Activated naive CD4-positive, alpha-beta T cell treated with anti-CD3 and anti-CD28 coated beads for 36 hours (primary cell): ENCODE measurements around the gene MUC5AC. TPM values are rescaled to one million over a fixed set of nuclear protein-coding genes. Genes with fewer than 3 reads are reported as not detected.

Experiments
- CTCF ChIA-PET: fragments of 350-600 bp; sonication (Branson Sonifier 250); formaldehyde crosslinking; loops from one replicate; lab custom pipeline; 2021; ENCODE audit warnings: antibody characterized with exemption; lab: Charles Lee
- DNase-seq: peaks from one replicate; pipeline ENCODE4 v3.0.0-alpha.2; 2020
- H3K27ac Mint-ChIP-seq: one replicate; pipeline ENCODE4 v1.8.0; 2021; ENCODE audit warnings: mild to moderate bottlenecking, mixed read lengths
- H3K27me3 Mint-ChIP-seq: one replicate; pipeline ENCODE4 v1.8.0; 2021; ENCODE audit warnings: low read depth, mixed read lengths
- H3K36me3 Mint-ChIP-seq: one replicate; pipeline ENCODE4 v1.8.0; 2021; ENCODE audit warnings: low read depth, mixed read lengths
- H3K4me1 Mint-ChIP-seq: one replicate; pipeline ENCODE4 v1.8.0; 2021; ENCODE audit warnings: low read depth, mixed read lengths
- H3K4me3 Mint-ChIP-seq: one replicate; pipeline ENCODE4 v1.8.0; 2021; ENCODE audit warnings: mild to moderate bottlenecking, moderate library complexity, mixed read lengths
- H3K9me3 Mint-ChIP-seq: one replicate; pipeline ENCODE4 v1.8.0; 2021; ENCODE audit warnings: mixed read lengths
- intact Hi-C: fragments of 100-400 bp; cut with micrococcal nuclease; formaldehyde crosslinking; loops from one replicate; pipeline ENCODE4 v1.15.1; 2023
- total RNA-seq, 2 experiments: library from RNA; stranded (reverse); gene quantifications; one replicate each; pipeline ENCODE4 v1.2.3, GENCODE V29; 2021

The MUC5AC gene
- total RNA-seq, 2 experiments from 2014 or later = not detected

DNA sequence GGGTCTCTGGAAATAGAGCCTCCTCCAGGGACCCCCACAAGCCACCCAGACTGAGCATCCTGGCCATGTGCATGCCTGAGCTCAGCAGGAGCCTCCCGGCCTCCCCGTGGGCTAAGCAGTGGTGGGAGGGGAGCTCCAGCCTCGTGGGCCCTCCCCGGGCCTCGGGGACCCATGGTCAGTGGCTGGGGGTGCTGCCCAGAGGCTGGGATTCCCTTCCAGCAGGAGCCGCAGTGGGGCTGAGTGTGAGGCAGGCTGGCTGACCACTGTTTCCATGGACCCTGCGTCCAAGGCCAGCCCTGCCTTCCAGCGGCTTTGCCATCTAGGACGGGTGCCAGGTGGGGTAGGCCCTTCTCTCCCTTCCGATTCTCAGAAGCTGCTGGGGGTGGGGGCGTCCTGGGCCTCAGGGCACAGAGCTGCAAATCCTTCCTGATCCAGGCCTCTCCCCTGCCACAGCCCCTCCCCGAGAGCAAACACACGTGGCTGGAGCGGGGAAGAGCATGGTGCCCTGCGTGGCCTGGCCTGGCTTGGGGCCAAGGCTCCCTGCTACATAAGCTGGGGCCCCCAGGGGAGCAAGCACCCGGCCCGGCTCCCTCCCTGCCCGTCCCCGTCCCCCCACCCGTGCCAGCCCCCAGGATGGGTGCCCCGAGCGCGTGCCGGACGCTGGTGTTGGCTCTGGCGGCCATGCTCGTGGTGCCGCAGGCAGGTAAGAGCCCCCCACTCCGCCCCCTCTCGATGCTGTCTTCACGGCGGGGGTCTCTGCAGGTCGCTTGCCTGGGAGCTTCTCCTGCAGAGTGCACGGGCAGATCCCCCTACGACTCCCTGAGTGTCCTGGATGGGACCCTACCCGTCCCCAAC is 65.0 kb downstream of the MUC5AC start, which contains the start of gene MUC5B:
TSS of gene MUC5B (plus strand) at position 576 of the 855 bp plus-strand sequence. CDS start at position 634, 58 bp downstream.
- Mint-ChIP-seq H3K4me1 (no peaks in the 10 kb centered on the region), H3K27ac (no peak within 1 kb of the TSS), H3K9me3 (no peaks in the 10 kb centered on the region), H3K4me3 (no peak within 1 kb of the TSS), H3K27me3 (peaks cover 15% of the 10 kb centered on the region), H3K36me3 (no peaks in the 10 kb centered on the region)
- intact Hi-C loops = no loop called here
- CTCF ChIA-PET = interaction anchor here (1.0 kb wide), 1 partner anchor 167 kb away, joined by 3 read pairs; the partner anchor contains the start of gene BRSK2
- no peak for DNase-seq

DNA sequence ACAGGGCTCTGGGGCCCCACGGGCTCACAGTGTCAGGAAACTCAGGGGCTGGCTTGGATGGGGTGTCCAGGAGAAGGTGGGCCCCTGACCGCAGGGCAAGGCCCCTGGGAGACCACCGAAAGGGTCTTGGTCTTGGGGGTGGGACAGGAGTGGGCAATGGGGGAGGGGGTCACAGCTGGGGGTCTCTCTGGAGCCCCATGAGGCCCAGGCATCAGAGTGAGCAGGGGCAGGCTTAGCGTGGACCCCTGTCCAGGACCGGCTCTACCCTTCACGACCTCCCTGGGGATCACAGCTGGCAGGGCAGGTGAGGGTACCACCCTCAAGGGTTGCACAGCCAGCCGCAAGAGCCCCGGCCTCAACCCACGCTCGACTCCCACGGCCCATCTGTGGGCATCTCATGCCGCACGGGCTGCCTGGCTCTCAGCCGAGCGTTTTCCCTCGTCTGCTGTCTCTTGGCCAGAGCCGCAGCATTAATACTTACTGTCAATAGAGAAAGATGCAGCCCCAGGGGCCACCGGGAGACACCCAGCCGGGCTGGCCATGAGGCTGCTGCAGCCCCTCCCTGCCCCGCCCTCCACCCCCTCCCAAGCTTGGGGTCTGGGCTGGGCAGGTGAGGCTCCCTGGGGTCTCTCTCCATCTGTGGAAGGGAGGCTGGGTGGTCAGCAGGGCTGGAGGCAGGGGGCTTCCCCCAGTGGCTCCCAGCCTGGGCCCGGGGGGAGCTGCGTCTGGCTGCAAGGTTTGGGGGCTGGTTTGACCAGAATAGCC is 65.8 kb downstream of the MUC5AC start:
- DNase-seq = no peak
- no peak overlapping the region for H3K4me3 Mint-ChIP-seq
- no peaks in the 10 kb centered on the region for H3K9me3 Mint-ChIP-seq
- H3K27me3 Mint-ChIP-seq = peaks cover 12% of the 10 kb centered on the region
- intact Hi-C loops = no loop called here
- no peak overlapping the region for H3K27ac Mint-ChIP-seq
- CTCF ChIA-PET = interaction anchor here (1.0 kb wide), 1 partner anchor 166 kb away, joined by 3 read pairs; the partner anchor contains the start of gene BRSK2
- H3K36me3 Mint-ChIP-seq = no peaks in the 10 kb centered on the region
- no peaks in the 10 kb centered on the region for H3K4me1 Mint-ChIP-seq

DNA sequence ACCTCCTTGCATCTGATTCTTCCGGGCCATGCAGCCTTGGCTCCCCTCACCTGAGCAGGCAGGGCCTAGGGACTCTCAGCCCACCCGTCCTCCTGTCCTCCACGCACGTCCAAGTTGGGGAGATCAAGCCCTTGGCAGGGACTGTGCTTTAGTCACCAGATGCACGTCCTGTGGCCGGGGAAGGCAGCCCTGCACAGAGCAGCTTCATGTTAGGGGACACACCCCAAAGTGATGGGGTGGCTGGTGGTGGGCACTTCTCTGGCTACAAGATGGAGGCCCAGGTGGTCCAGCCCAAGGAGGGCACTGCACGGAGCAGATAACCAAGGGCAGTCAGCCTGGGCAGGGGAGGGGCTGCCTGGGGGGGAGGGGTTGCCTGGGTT is 66.3 kb downstream of the MUC5AC start:
- no peak for DNase-seq
- intact Hi-C loops = no loop called here
- no peak overlapping the region for H3K4me3 Mint-ChIP-seq

DNA sequence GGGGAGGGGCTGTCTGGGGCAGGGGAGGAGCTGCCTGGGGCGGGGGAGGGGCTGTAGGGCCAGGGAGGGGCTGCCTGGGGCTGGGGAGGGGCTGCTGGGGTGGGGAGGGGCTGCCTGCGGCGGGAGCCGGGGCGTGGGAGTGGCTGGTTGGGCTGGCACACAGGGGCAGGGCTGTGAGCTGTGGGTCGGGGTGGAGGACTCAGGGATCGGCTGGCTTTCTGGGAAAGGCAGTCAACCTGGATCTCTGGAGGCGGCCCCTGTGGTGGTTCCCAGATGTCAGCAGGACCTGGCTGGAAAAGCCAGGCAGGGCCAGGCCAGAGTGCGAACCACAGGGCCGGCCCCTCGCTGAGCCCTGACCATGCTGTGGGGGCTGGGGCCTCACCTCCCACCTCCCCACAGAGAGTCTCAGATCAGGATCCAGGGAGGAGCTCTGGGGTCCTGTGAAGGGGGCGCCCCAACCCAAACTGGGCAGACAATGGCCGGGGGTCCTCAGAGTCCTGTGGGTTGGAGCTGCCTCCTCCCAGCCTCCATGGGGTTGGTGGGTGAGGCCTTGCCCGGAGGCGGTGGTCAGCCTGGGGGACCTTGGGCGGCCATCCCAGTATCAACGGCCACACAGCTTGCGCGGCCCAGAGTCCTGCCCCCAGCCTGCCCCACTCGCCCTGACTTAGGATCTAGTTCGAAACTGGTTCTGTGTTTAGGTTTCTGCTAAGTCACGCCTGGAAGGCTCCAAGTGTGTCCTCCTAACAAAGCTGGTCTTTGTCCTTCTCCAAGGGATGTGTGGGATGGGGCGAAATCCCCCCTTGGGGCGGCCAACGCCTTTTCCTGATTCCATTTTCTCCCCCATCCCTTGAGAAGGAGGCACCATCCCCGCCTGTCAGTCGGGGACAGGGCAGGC is 67.0 kb downstream of the MUC5AC start:
- H3K4me1 Mint-ChIP-seq = no peaks in the 10 kb centered on the region
- H3K4me3 Mint-ChIP-seq = no peak overlapping the region
- H3K36me3 Mint-ChIP-seq = no peaks in the 10 kb centered on the region
- no peak overlapping the region for H3K27ac Mint-ChIP-seq
- CTCF ChIA-PET = no interaction called here
- no peaks in the 10 kb centered on the region for H3K9me3 Mint-ChIP-seq
- intact Hi-C loops = no loop called here
- DNase-seq = no peak
- peaks cover 12% of the 10 kb centered on the region for H3K27me3 Mint-ChIP-seq

More for the DNA sequence above, 66.3 kb downstream of the MUC5AC start:
- H3K27ac Mint-ChIP-seq = no peak overlapping the region
- H3K27me3 Mint-ChIP-seq = peaks cover 12% of the 10 kb centered on the region
- CTCF ChIA-PET = no interaction called here
- H3K9me3 Mint-ChIP-seq = no peaks in the 10 kb centered on the region
- no peaks in the 10 kb centered on the region for H3K4me1 Mint-ChIP-seq
- H3K36me3 Mint-ChIP-seq = no peaks in the 10 kb centered on the region

DNA sequence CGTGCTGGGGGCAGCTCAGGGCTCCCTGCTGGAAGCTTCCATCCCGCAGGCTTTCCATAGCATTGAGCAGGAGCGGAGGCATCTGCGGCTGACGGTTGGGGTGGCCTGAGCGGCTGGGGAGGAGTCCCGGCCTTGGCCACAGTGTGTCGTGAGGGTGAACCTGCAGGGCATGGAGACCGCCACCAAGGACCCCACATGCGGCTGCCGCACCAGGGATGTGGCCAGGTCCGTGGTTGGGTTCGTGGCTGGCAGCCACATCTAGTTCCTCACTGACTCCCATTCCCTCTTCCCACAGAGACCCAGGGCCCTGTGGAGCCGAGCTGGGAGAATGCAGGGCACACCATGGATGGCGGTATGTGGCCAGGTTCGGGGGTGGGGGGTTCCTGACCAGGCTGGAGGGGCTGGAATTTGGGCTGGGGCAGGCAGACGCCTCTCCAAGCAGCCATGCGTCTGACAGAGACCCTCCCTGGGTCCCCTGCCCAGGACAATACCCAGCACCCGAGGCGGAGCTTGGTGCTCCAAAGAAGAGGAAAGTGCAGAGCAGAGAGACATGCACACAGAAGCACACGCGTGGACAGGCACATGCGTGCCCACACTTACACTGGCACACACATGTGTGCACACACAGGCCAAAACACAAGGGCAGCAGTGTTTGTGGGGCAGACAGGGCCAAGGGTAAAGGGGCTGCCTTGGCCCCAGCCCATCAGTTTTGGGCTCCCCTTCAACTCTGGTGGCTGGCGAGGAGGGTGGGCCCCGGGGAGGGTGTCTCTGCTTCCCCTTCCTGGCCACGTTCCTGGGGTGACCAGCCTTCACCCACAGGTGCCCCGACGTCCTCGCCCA is 67.9 kb downstream of the MUC5AC start:
- CTCF ChIA-PET = no interaction called here
- Mint-ChIP-seq H3K27ac (no peak overlapping the region), H3K27me3 (peaks cover 9% of the 10 kb centered on the region), H3K9me3 (no peaks in the 10 kb centered on the region), H3K36me3 (no peaks in the 10 kb centered on the region), H3K4me3 (no peak overlapping the region), H3K4me1 (no peaks in the 10 kb centered on the region)
- DNase-seq = no peak
- intact Hi-C loops = no loop called here

DNA sequence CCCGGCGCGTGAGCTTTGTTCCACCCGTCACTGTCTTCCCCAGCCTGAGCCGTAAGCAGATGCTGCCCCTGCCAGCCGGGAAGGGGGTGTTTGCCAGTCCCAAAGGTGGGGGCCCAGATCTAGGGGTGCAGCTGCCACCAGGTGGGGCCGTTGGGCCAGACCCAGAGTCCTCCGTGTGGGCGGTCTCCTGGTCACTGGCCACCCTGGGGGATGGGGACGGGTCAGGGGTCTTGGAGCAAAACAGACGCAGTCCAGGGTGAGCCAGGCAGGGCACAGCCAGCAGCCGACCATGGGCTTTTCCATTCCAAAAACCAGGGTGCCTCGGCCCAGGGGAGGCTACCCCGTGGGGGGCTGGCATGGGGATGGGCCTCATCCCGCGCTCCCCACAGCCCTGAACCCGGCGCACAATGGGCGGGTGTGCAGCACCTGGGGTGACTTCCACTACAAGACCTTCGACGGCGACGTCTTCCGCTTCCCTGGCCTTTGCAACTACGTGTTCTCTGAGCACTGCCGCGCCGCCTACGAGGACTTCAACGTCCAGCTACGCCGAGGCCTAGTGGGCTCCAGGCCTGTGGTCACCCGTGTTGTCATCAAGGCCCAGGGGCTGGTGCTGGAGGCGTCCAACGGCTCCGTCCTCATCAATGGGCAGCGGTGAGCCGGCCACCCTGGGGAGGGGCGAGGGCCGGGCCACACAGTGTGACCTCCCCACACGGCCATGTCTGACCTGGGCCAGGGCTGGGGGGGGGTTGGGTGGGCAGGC is 68.7 kb downstream of the MUC5AC start:
- intact Hi-C loops = no loop called here
- H3K27me3 Mint-ChIP-seq = peaks cover 4% of the 10 kb centered on the region
- no peaks in the 10 kb centered on the region for H3K4me1 Mint-ChIP-seq
- H3K4me3 Mint-ChIP-seq = no peak overlapping the region
- H3K27ac Mint-ChIP-seq = no peak overlapping the region
- no peaks in the 10 kb centered on the region for H3K36me3 Mint-ChIP-seq
- H3K9me3 Mint-ChIP-seq = no peaks in the 10 kb centered on the region
- CTCF ChIA-PET = no interaction called here
- DNase-seq = no peak

DNA sequence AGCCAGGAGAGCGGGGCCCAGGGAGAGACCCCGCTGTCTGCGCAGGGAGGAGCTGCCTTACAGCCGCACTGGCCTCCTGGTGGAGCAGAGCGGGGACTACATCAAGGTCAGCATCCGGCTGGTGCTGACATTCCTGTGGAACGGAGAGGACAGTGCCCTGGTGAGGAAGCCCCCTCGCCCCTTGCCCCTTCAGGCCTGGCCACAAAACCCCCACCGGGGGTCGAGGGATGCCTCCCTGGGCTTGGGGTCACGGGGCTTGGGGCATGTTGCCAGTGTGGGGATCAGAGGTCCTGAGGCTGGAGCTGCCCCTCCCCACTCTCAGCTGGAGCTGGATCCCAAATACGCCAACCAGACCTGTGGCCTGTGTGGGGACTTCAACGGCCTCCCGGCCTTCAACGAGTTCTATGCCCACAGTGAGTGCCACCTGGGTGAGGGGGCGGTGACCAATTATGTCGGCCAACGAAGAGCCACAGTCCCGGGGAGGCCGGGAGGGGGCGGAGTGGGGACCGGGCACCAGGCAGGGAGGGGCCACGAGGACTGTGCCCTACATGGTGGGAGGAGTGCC is 69.3 kb downstream of the MUC5AC start:
- Mint-ChIP-seq H3K4me3 (no peak overlapping the region), H3K27me3 (no peaks in the 10 kb centered on the region), H3K4me1 (no peaks in the 10 kb centered on the region), H3K9me3 (no peaks in the 10 kb centered on the region), H3K27ac (no peak overlapping the region), H3K36me3 (no peaks in the 10 kb centered on the region)
- intact Hi-C loops = no loop called here
- DNase-seq = no peak
- CTCF ChIA-PET = no interaction called here

DNA sequence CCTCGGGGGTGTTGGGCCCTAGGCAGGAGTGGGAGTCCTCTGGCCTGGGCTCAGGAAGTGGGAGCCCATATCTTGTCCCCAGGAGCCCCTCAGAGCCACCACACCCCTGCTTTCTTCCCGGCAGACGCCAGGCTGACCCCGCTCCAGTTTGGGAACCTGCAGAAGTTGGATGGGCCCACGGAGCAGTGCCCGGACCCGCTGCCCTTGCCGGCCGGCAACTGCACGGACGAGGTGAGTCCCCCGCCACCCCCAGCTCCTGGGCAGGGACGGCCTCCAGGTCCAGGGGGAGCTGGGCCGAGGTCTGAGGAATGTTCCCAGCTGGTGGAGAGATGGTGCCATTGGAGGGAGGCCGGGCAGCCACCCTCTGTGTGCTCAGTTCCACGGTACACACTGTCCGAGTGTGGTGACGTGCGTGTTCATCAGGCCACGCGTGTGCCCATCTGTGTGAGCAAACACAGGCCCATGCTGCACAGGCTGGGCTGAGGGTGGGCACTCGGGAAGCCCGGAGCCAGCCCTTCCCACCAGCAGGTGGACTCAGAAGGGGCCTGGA is 69.9 kb downstream of the MUC5AC start:
- no peaks in the 10 kb centered on the region for H3K4me1 Mint-ChIP-seq
- H3K4me3 Mint-ChIP-seq = no peak overlapping the region
- no peaks in the 10 kb centered on the region for H3K36me3 Mint-ChIP-seq
- CTCF ChIA-PET = no interaction called here
- no peak overlapping the region for H3K27ac Mint-ChIP-seq
- H3K9me3 Mint-ChIP-seq = no peaks in the 10 kb centered on the region
- no peak for DNase-seq
- H3K27me3 Mint-ChIP-seq = no peaks in the 10 kb centered on the region
- intact Hi-C loops = no loop called here

DNA sequence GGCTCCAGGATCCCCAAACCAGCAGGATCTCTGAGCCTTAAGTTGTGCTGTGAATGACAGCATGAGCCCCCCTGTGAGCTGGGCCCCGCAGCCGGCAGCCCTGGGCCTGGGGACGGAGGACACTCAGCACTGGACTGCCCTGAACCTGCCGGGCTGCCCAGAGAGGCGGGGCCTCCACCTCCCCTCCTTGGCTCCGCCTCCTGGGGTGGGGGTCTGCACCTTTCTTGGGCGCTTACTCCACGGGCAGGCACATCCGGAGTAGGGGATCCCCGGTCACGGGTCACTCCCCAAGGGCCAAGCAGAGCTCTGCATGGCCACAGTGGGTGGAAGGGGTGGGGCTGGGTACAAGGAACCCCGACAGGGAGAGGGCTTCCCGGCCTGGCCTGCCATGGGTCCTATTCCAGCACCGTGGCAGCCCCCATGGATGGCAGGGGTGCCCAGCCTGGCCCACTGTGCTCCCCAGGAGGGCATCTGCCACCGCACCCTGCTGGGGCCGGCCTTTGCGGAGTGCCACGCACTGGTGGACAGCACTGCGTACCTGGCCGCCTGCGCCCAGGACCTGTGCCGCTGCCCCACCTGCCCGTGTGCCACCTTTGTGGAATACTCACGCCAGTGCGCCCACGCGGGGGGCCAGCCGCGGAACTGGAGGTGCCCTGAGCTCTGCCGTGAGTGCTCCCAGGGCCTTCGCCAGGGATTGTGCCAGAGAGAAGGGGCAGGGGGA is 70.5 kb downstream of the MUC5AC start:
- intact Hi-C loops = no loop called here
- H3K36me3 Mint-ChIP-seq = no peaks in the 10 kb centered on the region
- H3K4me1 Mint-ChIP-seq = no peaks in the 10 kb centered on the region
- no peaks in the 10 kb centered on the region for H3K9me3 Mint-ChIP-seq
- H3K27ac Mint-ChIP-seq = no peak overlapping the region
- DNase-seq = no peak
- H3K4me3 Mint-ChIP-seq = no peak overlapping the region
- CTCF ChIA-PET = interaction anchor here (0.6 kb wide), 1 partner anchor 18 kb away, joined by 3 read pairs; no protein-coding TSS in a partner anchor
- H3K27me3 Mint-ChIP-seq = no peaks in the 10 kb centered on the region

DNA sequence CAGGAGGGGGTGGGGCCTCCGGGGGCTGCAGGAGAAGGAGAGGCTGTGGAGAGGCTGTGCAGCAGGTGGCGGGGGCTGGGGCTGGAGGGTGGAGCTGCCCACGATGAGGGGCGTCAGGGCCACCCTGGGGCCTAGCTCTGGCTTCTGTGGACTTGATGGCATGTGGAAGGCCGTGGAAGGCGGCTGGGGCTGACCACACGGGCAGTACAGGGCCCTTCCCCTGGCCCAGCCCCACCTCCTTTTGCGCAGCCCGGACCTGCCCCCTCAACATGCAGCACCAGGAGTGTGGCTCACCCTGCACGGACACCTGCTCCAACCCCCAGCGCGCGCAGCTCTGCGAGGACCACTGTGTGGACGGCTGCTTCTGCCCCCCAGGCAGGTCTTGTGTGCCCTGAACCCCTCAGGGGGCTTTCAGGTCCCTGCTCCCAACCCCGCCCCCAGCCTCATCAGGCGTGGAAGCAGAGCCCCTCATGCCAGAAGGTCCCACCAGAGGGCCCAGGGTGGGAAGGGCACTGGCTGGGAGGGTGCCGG is 71.2 kb downstream of the MUC5AC start:
- Mint-ChIP-seq H3K4me3 (no peak overlapping the region), H3K9me3 (no peaks in the 10 kb centered on the region), H3K27ac (no peak overlapping the region), H3K27me3 (no peaks in the 10 kb centered on the region), H3K36me3 (no peaks in the 10 kb centered on the region), H3K4me1 (no peaks in the 10 kb centered on the region)
- DNase-seq = no peak
- intact Hi-C loops = no loop called here
- CTCF ChIA-PET = interaction anchor here (0.6 kb wide), 1 partner anchor 19 kb away, joined by 3 read pairs; no protein-coding TSS in a partner anchor
